ENCODE measurements around the gene ADGRF1. TPM values are rescaled to one million over a fixed set of nuclear protein-coding genes. Genes with fewer than 3 reads are reported as not detected.

Gene ADGRF1
- total and polyA plus RNA-seq, 7 donors = not detected

DNA sequence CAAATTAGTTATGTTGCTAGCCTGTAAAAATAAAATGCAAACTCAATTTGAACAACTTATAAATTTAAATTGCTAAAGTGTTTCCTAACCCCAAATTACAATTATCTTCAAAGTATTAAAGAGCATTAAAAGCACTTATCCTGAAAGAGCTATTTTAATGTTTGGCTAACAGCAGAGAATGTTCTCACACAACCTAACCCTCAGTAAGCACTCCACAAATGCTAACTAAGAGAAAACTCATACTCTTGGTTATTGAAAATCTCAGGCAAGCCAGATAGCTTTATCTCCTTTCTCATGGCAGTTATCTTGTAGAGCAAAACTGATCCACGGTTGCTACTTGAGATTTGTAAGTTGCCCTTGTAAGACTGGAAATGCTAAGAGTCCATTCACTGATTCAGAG, 30.5 kb upstream of the ADGRF1 start:
- TF ChIP-seq, protein P1, sequence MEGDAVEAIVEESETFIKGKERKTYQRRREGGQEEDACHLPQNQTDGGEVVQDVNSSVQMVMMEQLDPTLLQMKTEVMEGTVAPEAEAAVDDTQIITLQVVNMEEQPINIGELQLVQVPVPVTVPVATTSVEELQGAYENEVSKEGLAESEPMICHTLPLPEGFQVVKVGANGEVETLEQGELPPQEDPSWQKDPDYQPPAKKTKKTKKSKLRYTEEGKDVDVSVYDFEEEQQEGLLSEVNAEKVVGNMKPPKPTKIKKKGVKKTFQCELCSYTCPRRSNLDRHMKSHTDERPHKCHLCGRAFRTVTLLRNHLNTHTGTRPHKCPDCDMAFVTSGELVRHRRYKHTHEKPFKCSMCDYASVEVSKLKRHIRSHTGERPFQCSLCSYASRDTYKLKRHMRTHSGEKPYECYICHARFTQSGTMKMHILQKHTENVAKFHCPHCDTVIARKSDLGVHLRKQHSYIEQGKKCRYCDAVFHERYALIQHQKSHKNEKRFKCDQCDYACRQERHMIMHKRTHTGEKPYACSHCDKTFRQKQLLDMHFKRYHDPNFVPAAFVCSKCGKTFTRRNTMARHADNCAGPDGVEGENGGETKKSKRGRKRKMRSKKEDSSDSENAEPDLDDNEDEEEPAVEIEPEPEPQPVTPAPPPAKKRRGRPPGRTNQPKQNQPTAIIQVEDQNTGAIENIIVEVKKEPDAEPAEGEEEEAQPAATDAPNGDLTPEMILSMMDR (IDR thresholded peaks at IDR 0.05) = no peak
- Histone ChIP-seq H3K4me1 (no peaks in the 10 kb centered on the region), H3K36me3 (ENCODE audit: insufficient read depth in 1 of 2, low read depth in 1 of 2) (no peaks in the 10 kb centered on the region), H3K4me3 (no peak overlapping the region), H3K9me3 (no peaks in the 10 kb centered on the region), H3K27ac (no peak overlapping the region), H3K27me3 (ENCODE audit: insufficient read depth in 3 of 3, low read length in 2 of 3) (peaks cover 0 to 4% (median 0%) of the 10 kb centered on the region in 3 donors)
- 0 to 86% (median 40%) methylated on average over 1 of the region's 1 CpG for WGBS, 3 donors
- ATAC-seq (no peak), DNase-seq (no peak)
- intact Hi-C loops (cut with DNase I) = no loop called here

GRCh38 chr6:47071681-47072080, 29.5 kb upstream of the ADGRF1 start:
- WGBS, 3 donors = 13 to 39% (median 22%) methylated on average over 1 of the region's 1 CpG
- intact Hi-C loops (cut with DNase I) = no loop called here
- no peaks in the 10 kb centered on the region for H3K36me3 ChIP-seq (ENCODE audit: insufficient read depth in 1 of 2, low read depth in 1 of 2)
- no peaks in the 10 kb centered on the region for H3K4me1 ChIP-seq
- no peak for DNase-seq
- H3K4me3 ChIP-seq = no peak overlapping the region
- TF ChIP-seq, protein P1 (IDR thresholded peaks at IDR 0.05) = no peak
- H3K27me3 ChIP-seq (ENCODE audit: insufficient read depth in 3 of 3, low read length in 2 of 3) = peaks cover 0 to 4% (median 0%) of the 10 kb centered on the region in 3 donors
- no peaks in the 10 kb centered on the region for H3K9me3 ChIP-seq
- no peak for ATAC-seq
- H3K27ac ChIP-seq = no peak overlapping the region

GRCh38 chr6:47070461-47070860, 28.3 kb upstream of the ADGRF1 start:
- H3K9me3 ChIP-seq = no peaks in the 10 kb centered on the region
- ATAC-seq (no peak), DNase-seq (no peak)
- WGBS, 3 donors = 95 to 96% (median 95%) methylated on average over 3 of the region's 3 CpGs
- TF ChIP-seq, protein P1 (IDR thresholded peaks at IDR 0.05) = no peak
- H3K36me3 ChIP-seq (ENCODE audit: insufficient read depth in 1 of 2, low read depth in 1 of 2) = no peaks in the 10 kb centered on the region
- intact Hi-C loops (cut with DNase I) = no loop called here
- H3K4me1 ChIP-seq = no peaks in the 10 kb centered on the region
- no peak overlapping the region for H3K4me3 ChIP-seq
- H3K27me3 ChIP-seq (ENCODE audit: insufficient read depth in 3 of 3, low read length in 2 of 3) = no peaks in the 10 kb centered on the region
- H3K27ac ChIP-seq = no peak overlapping the region

- Histone ChIP-seq H3K4me1 (no peaks in the 10 kb centered on the region), H3K9me3 (no peaks in the 10 kb centered on the region), H3K4me3 (no peak overlapping the region), H3K36me3 (ENCODE audit: insufficient read depth in 1 of 2, low read depth in 1 of 2) (no peaks in the 10 kb centered on the region), H3K27ac (no peak overlapping the region), H3K27me3 (ENCODE audit: insufficient read depth in 3 of 3, low read length in 2 of 3) (no peaks in the 10 kb centered on the region)
- DNase-seq = no peak
- no peak for ATAC-seq
- 94 to 96% (median 96%) methylated on average over 2 of the region's 2 CpGs for WGBS, 3 donors
- intact Hi-C loops (cut with DNase I) = no loop called here
- TF ChIP-seq, protein P1 (IDR thresholded peaks at IDR 0.05) = no peak
Measured at GRCh38 chr6:47069156-47069555, 27.0 kb upstream of the ADGRF1 start.

DNA sequence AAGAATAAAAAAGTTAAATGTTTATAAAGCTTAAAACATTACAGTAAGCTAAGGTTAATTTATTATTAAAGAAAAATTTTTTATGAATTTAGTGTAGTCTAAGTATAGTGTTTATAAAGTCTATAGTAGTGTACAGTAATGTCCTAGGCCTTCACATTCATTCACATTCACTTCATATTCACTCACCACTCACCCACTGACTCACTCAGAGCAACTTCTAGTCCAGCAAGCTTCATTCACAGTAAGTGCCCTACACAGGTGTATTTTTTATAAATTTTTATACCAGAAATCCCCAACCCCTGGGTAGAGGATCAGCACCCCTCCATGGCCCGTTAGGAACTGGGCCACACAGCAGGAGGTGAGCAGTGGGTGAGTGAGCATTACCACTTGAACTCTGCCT, 24.3 kb upstream of the ADGRF1 start:
- DNase-seq (no peak), ATAC-seq (no peak)
- intact Hi-C loops (cut with DNase I) = no loop called here
- no peaks in the 10 kb centered on the region for H3K9me3 ChIP-seq
- no peaks in the 10 kb centered on the region for H3K4me1 ChIP-seq
- H3K36me3 ChIP-seq (ENCODE audit: insufficient read depth in 1 of 2, low read depth in 1 of 2) = no peaks in the 10 kb centered on the region
- H3K4me3 ChIP-seq = no peak overlapping the region
- 86 to 94% (median 87%) methylated on average over 1 of the region's 1 CpG for WGBS, 3 donors
- TF ChIP-seq, protein P1 (IDR thresholded peaks at IDR 0.05) = no peak
- no peak overlapping the region for H3K27ac ChIP-seq
- no peaks in the 10 kb centered on the region for H3K27me3 ChIP-seq (ENCODE audit: insufficient read depth in 3 of 3, low read length in 2 of 3)
